Neural cell (in vitro differentiated cells): ENCODE data around the gene MAP4K2. TPM values are rescaled to one million over a fixed set of nuclear protein-coding genes. Genes with fewer than 3 reads are reported as not detected.

Experiments used
- H2AFZ ChIP-seq: fragments of 200-600, 300-800 bp; sonication (generic), shearing (Covaris generic); 2 replicates; pipeline ENCODE4 v1.6.0; 2014; ENCODE audit warnings: low read depth, mild to moderate bottlenecking, antibody characterized with exemption, low read length, moderate library complexity
- H3F3A ChIP-seq: fragments of 200-600 bp; shearing (Covaris generic); 2 replicates; pipeline ENCODE4 v1.6.1; 2016; ENCODE audit warnings: mild to moderate bottlenecking, moderate library complexity, mixed read lengths, antibody characterized with exemption, low read length; ENCODE audit not compliant: insufficient read depth, poor library complexity, severe bottlenecking
- H3K27ac ChIP-seq: fragments of 200-600, 300-800 bp; sonication (generic), shearing (Covaris generic); 2 replicates; pipeline ENCODE4 v1.5.1; 2014; ENCODE audit warnings: mild to moderate bottlenecking, low read length, moderate library complexity
- H3K27me3 ChIP-seq: fragments of 300-800, 200-600 bp; sonication (generic), shearing (Covaris generic); 2 replicates; pipeline ENCODE4 v1.6.0; 2014; ENCODE audit warnings: mild to moderate bottlenecking, low read depth, low read length, moderate library complexity; ENCODE audit not compliant: insufficient read depth
- H3K36me3 ChIP-seq: fragments of 300-800, 200-600 bp; sonication (generic), shearing (Covaris generic); 2 replicates; pipeline ENCODE4 v1.5.1; 2014; ENCODE audit warnings: mild to moderate bottlenecking, antibody characterized with exemption, low read length, moderate library complexity; ENCODE audit not compliant: insufficient read depth
- H3K4me2 ChIP-seq: fragments of 300-800, 200-600 bp; sonication (generic), shearing (Covaris generic); 2 replicates; pipeline ENCODE4 v1.6.0; 2014; ENCODE audit warnings: mild to moderate bottlenecking, low read length
- H3K4me3 ChIP-seq: fragments of 300-800, 200-600 bp; sonication (generic), shearing (Covaris generic); 2 replicates; pipeline ENCODE4 v1.5.1; 2014; ENCODE audit warnings: mild to moderate bottlenecking, low read length, moderate library complexity
- H3K79me2 ChIP-seq: fragments of 200-600 bp; shearing (Covaris generic); replicated peaks from 2 replicates; pipeline ENCODE4 v1.6.0; 2014; ENCODE audit warnings: mild to moderate bottlenecking, low read length, moderate library complexity; ENCODE audit not compliant: insufficient read depth
- H3K9ac ChIP-seq: fragments of 300-800, 200-600 bp; sonication (generic), shearing (Covaris generic); 2 replicates; pipeline ENCODE4 v1.6.1; 2016; ENCODE audit warnings: mild to moderate bottlenecking, low read length, mixed read lengths
- H3K9me2 ChIP-seq: fragments of 200-600 bp; shearing (Covaris generic); 2 replicates; pipeline ENCODE4 v1.6.1; 2016; ENCODE audit warnings: mild to moderate bottlenecking, low read length, mixed read lengths; ENCODE audit not compliant: insufficient read depth
- H3K9me3 ChIP-seq: fragments of 200-600, 300-800 bp; sonication (generic), shearing (Covaris generic); 2 replicates; pipeline ENCODE4 v1.6.1; 2016; ENCODE audit warnings: mild to moderate bottlenecking, mixed run types, low read length, moderate library complexity, mixed read lengths
- H4K20me1 ChIP-seq: fragments of 200-600 bp; shearing (Covaris generic); 2 replicates; pipeline ENCODE4 v1.6.1; 2016; ENCODE audit warnings: mild to moderate bottlenecking, mixed run types; ENCODE audit not compliant: insufficient read depth
- CTCF ChIP-seq: fragments of 450-650 bp; IDR thresholded peaks from 2 replicates; pipeline ENCODE4 v1.5.1; 2014; ENCODE audit warnings: antibody characterized with exemption, mild to moderate bottlenecking, moderate library complexity; ENCODE audit not compliant: poor library complexity, severe bottlenecking
- EP300 ChIP-seq: fragments of 450-650 bp; conservative IDR thresholded peaks from 2 replicates; pipeline ENCODE4 v1.6.1; 2014; ENCODE audit warnings: antibody characterized with exemption, mild to moderate bottlenecking, moderate library complexity; ENCODE audit not compliant: poor library complexity, severe bottlenecking
- EZH2 ChIP-seq: fragments of 200-600, 300-800 bp; shearing (Covaris generic), sonication (generic); IDR thresholded peaks from 2 replicates; pipeline ENCODE4 v1.6.1; 2014; ENCODE audit warnings: antibody characterized with exemption, low read length, borderline replicate concordance, mild to moderate bottlenecking; ENCODE audit not compliant: insufficient read depth, poor library complexity, severe bottlenecking
- MXI1 ChIP-seq: fragments of 450-650 bp; conservative IDR thresholded peaks from 2 replicates; pipeline ENCODE4 v1.6.1; 2014; ENCODE audit warnings: antibody characterized with exemption, mild to moderate bottlenecking; ENCODE audit not compliant: poor library complexity, severe bottlenecking
- POLR2AphosphoS5 ChIP-seq: IDR thresholded peaks from 2 replicates; pipeline ENCODE4 v1.6.1; 2012
- RAD21 ChIP-seq: fragments of 450-650 bp; conservative IDR thresholded peaks from 2 replicates; pipeline ENCODE4 v1.6.1; 2014; ENCODE audit warnings: antibody characterized with exemption, mild to moderate bottlenecking, moderate library complexity
- REST ChIP-seq: IDR thresholded peaks from 2 replicates; pipeline ENCODE4 v1.6.1; 2012; ENCODE audit warnings: borderline replicate concordance
- SMC3 ChIP-seq: fragments of 450-650 bp; conservative IDR thresholded peaks from 2 replicates; pipeline ENCODE4 v1.6.1; 2014; ENCODE audit warnings: antibody characterized with exemption, mild to moderate bottlenecking, moderate library complexity; ENCODE audit not compliant: poor library complexity
- TAF1 ChIP-seq: IDR thresholded peaks from 2 replicates; pipeline ENCODE4 v1.6.1; 2012; ENCODE audit warnings: low read depth
- polyA plus RNA-seq: library from polyadenylated mRNA; depleted of rRNA; stranded (reverse); fragments of >200 nt; gene quantifications from 2 replicates; pipeline ENCODE4 v1.2.3, GENCODE V29; 2014

The MAP4K2 gene
- polyA plus RNA-seq, 1 donor from 2014 or later: 12.4 TPM

- Histone ChIP-seq H3K27ac (no peak overlapping the region), H3K9ac (no peak overlapping the region), H3F3A (no peaks in the 10 kb centered on the region), H3K27me3 (no peaks in the 10 kb centered on the region), H4K20me1 (no peaks in the 10 kb centered on the region), H2AFZ (no peak overlapping the region), H3K36me3 (no peaks in the 10 kb centered on the region), H3K9me2 (no peaks in the 10 kb centered on the region), H3K4me2 (no peak overlapping the region), H3K79me2 (no peaks in the 10 kb centered on the region), H3K4me3 (no peak overlapping the region), H3K9me3 (no peaks in the 10 kb centered on the region)
- TF ChIP-seq TAF1: no peak
- no peak for TF ChIP-seq MXI1
- no peak for TF ChIP-seq EP300
- TF ChIP-seq EZH2: no peak
- no peak for TF ChIP-seq CTCF
- TF ChIP-seq REST: no peak
- no peak for TF ChIP-seq SMC3
- no peak for TF ChIP-seq POLR2AphosphoS5
- TF ChIP-seq RAD21: no peak
These were observed 44.5 kb downstream of the MAP4K2 start for GRCh38 chr11:64758330-64759079.

GRCh38 chr11:64757549-64758329 is 45.3 kb downstream of the MAP4K2 start:
- no peaks in the 10 kb centered on the region for H3F3A ChIP-seq
- no peak overlapping the region for H3K27ac ChIP-seq
- no peaks in the 10 kb centered on the region for H3K9me3 ChIP-seq
- no peaks in the 10 kb centered on the region for H3K36me3 ChIP-seq
- H3K4me2 ChIP-seq: no peak overlapping the region
- no peak overlapping the region for H3K9ac ChIP-seq
- no peaks in the 10 kb centered on the region for H3K9me2 ChIP-seq
- H4K20me1 ChIP-seq: no peaks in the 10 kb centered on the region
- H3K79me2 ChIP-seq: no peaks in the 10 kb centered on the region
- no peak overlapping the region for H2AFZ ChIP-seq
- TF ChIP-seq TAF1: no peak
- no peaks in the 10 kb centered on the region for H3K27me3 ChIP-seq
- no peak overlapping the region for H3K4me3 ChIP-seq
